NCI-H526 treated with DMSO at 0.1 percent for 48 hours (cell line): ENCODE measurements around the gene C2CD5.
"Not testable (repeated sequence)": the region's sequence is repeated elsewhere in the genome, so short reads cannot be mapped to it uniquely, and the experiment has no call there.

Source experiments
- DNase-seq: peaks from one replicate; lab custom pipeline; 2025; lab: John Stamatoyannopoulos, UW

C2CD5 gene

GRCh38 chr12:22544038-22544979 is at the start of gene C2CD5:
Gene C2CD5, minus strand, starts transcription at chr12:22544542. Its CDS starts 392 bp downstream, at chr12:22544150.
- peak; percentile 95 for DNase-seq

- DNase-seq, result no peak
Measured at GRCh38 chr12:22593864-22594263, 49.5 kb upstream of the C2CD5 start.

DNA sequence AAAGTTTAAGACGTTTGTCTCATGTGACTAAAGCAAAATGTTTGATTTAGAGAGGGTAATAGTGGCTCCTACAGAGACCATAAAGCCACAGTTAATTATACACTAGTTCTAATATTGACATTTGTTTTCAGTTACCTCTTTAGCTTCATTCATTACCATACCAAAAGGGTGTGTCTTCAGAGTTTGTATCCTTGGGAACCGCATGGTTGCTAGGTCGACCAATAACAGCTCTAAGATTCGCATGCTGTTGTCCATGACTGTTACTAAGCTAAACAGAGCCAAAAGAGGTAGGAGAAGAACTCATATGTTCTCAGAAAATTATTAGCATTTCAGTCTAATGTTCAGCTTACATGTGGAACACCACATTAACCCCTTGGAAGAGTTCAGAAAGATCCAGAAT is 44.5 kb upstream of the C2CD5 start:
- peak; percentile 52 for DNase-seq

DNA sequence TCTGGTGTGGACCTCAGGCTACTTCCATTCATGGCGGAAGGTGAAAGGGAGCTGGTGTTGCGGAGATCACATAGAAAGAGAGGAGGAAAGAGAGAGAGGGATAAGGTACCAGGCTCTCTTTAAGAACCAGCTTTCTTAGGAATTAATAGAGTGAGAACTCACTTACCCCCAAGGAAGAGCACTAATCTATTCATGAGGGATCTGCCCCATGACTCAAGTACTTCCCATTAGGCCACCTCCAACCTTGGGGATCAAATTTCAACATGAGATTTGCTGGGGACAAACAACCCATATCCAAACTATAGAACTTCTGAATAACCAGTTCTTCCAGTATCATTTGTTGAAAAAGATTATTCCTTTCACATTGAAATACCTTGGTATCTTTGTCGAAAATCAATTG is 34.0 kb upstream of the C2CD5 start:
- no peak for DNase-seq

DNA sequence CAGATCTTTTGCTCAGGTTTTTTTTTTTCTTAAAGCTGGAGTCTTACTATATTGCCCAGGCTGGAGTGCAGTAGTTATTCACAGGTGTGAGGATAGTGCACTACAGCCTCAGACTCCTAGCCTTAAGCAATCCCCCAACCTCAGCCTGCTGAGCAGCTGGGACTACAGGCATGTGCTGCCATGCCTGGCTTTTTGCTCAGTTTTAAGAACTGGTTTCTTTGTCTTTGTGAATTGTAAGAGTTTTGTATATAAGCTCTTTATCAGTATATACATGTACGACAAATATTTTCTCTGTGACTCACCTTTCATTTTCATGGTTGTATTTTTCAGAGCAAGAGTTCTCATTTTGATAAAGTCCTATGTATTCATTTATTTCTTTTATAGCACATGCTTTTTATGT is 33.3 kb upstream of the C2CD5 start:
- no peak for DNase-seq

GRCh38 chr12:22576473-22576872 is 32.1 kb upstream of the C2CD5 start:
- no peak for DNase-seq

GRCh38 chr12:22576065-22576464 is 31.7 kb upstream of the C2CD5 start:
- DNase-seq, result no peak

GRCh38 chr12:22574921-22575320 is 30.6 kb upstream of the C2CD5 start:
- no peak for DNase-seq

DNA sequence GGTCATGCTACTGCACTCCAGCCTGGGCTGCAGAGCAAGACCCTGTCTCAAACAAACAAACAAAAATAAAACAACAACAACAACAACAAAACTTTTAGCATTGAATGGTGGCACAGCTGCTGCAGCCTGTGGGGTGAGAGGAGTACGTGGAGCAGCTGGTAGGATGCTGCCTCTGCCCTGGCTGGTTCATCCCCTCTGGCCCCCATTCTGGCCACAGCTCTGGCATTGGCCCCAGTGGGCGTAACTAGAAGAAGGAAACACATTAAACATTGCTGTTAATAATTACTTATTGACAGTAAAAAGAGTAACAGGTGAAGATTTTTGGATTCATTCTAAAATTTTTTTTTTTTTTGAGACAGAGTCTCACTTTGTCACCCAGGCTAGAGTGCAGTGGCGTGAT is 28.8 kb upstream of the C2CD5 start:
- no peak for DNase-seq

DNA sequence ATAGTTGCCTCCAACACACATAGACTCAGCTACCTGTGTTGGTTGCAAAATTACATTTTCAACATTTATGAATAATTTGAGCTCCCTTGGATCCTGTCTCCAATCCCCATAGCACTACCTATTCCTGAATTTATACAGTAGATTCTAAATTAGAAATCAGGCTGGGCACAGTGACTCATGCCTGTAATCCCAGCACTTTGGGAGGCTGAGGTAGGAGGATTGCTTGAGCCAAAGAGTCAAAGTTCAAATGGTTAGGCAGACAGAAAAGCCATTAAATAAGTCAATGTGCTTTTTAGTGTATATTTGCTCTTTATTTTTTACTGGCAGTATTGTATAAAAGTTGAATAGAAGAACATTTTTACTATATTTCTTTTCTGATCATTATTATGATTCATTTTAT is 24.9 kb upstream of the C2CD5 start:
- DNase-seq, result no peak

DNA sequence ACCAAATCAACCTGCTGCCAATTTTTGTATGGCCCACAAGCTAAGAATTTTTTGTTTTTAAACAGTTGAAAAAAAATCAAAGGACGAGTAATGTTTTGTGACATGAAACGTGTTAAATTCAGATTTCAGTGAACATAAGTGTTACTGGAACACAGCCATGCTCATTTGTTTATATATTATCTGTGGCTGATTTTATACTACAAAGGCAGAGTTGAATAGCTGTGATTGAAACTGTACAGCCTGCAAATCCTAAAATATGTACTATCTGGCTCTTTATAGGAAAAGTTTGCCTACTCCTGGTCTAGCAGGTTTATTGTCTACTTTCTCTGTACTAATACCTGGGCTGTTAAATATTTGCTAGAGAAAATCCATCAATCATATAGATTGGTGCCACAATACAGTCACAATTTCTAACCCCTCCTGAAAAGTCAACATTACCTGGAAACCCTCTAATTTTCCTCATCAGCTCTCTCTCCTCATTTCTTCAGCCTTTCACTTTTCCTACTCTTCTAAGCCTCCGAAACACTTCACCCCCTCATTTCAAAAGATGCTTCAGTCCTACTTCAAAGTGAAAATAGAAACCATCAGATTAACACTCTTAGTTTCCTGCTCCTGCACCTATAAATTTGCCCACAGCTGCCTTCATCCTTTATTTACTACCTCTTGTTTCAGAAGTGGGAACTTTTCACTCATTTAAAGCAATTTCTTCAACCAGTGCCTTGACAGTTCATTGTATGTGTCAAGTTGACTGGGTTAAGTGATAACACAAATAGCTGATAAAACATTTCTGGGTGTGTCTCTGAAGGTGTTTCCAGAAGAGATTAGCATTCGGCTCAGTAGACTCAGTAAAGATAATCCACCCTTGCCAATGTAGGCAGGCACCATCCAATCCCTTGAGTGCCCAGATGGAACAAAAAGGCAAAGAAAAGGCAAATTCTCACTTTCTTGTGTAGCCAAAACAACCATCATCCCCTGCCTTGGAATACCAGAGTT is 18.0 kb upstream of the C2CD5 start:
- no peak for DNase-seq

DNA sequence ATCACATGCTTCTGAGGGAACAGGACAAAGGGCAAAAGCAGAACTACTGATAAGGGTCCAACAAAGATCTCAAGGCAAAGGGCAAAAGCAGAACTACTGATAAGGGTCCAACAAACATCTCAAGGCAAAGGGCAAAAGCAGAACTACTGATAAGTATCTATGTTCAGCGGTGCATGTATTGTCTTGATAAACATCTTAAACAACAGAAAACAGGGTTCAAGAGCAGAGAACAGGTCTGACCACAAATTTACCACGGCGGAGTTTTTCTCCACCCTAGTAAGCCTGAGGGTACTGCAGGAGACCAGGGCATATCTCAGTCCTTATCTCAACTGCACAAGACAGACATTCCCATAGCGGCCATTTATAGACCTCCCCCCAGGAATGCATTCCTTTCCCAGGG is 10.4 kb upstream of the C2CD5 start:
- not testable (repeated sequence) for DNase-seq

DNA sequence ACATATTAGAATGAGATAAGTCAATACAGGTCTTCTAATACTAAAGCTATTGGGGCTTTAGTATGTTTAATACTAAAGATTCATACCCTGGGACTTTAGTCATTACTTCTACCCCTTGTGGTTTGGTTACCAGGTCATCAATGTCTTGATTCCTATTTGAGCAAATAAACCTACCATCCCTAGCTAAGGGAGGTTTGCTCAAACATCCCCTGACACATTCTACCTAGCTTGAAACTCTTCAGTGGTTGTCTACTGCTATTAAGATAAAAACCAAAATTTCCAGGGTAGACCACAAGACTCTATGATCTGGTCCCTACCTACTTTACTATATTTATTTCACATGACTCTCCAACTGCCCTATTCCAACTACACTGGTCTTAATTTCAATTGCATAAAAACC is 7.3 kb upstream of the C2CD5 start:
- DNase-seq, result no peak

GRCh38 chr12:22545255-22545654 is 913 bp upstream of the C2CD5 start:
- no peak for DNase-seq

- DNase-seq, result peak; percentile 40
Measured at GRCh38 chr12:22543246-22544037, 900 bp downstream of the C2CD5 start.

DNA sequence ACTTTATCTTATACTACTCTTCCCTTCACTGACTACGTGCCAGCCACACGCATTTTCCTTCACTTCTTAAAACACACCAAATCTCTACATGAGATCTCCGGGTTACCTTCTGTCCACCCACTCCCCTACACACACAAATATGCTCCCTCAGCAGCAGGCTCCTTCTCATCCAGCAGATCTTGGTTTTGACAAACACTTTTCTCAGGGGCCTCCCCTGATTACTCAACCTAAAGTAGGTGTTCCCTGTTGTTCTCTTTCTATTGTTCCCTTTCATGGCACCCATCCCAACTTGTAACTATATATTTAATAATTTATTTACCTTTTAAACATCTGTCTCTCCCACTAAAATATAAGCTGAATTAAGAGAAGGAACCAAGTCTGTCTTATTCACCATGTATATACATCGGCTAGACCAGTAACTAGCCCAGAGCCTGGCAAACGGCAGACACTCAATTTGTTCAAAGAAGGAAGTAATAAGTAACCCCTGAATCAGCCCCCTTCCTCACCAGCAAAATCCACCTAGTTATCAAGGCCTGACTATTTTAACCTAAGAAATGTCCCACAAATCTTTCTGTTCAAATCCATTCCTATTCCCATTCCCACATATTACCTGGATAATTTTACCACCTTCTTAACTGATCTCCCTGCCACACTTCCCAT is 2.7 kb downstream of the C2CD5 start:
- DNase-seq, result no peak

- no peak for DNase-seq
Measured at GRCh38 chr12:22539055-22539454, 5.3 kb downstream of the C2CD5 start.

DNA sequence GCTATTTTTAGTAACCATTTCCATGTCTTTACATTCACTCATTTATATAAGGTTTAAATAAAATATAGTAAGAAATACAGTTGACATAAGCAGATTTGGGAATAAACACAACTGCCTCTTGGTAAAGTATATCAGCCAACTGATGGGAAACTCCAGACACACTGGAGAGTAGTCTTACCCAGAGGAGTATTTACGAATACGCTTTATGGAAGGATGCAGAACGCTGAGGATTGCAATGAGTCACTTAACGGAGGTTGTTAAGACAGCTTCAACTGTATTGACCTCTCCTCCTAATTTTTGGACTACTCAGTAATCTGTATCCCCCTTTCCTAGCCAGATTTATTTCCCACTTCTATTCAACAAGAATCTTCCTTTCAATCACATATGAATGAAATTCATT is 6.0 kb downstream of the C2CD5 start:
- DNase-seq, result no peak

DNA sequence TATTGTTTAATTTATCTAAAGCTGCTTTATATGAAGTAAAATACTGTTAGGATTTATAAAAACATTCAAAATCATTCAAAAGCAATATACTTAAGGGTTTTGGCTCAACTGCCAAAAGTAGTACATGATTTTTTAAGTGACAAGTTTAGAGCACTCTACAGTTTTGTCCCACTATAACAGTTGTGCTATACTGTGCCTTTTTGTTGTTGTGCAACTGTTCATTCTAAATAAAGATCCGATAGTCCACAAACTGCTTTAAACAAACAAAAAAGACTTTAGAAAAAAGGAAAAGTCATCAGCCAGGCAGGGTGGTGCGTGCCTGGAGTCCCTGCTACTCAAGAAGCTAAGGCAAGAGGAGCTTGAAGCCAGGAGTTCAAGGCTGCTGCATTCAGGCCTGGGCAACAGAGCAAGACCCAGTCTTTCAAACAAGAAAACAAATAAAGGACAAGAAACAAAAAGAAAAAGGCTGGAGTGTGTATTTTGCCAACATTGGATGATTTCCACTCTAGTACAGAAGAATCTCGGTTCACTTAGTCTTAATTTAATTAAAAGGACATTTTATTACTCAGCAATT is 7.3 kb downstream of the C2CD5 start:
- DNase-seq, result no peak

- DNase-seq, result no peak
Measured at GRCh38 chr12:22536346-22536945, 7.9 kb downstream of the C2CD5 start.

DNA sequence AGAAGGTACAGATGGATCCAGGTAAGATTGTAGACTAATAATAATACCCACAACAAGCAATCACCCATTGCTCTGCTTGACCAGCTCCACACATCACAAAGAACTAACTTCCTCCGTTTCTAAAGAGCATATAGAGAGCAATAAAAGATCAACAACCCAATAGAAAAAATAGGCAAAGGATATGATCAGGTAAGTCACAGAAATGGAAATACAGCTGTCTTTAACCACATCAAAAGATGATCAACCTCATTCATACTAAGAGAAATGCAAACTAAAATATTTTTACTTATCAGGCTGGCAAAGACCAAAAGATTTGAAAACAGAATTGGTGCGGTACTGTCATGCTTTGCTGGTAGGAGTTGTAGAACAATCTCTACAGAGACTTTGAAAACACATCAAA is 8.9 kb downstream of the C2CD5 start:
- no peak for DNase-seq
